Mesenchymal stem cell (in vitro differentiated cells and primary cell): ENCODE measurements around the gene ATP1A4.

ENCODE experiments used
- DNase-seq: peaks from one replicate; pipeline ENCODE4 v3.0.0-alpha.2; 2013
- H2AFZ ChIP-seq: one replicate; pipeline ENCODE4 v1.6.1; 2013; ENCODE audit warnings: low read depth, mild to moderate bottlenecking, control low read depth, inconsistent platforms, low read length, moderate library complexity
- H2AK5ac ChIP-seq: 2 replicates; pipeline ENCODE4 v1.6.1; 2013; ENCODE audit warnings: low read length, moderate library complexity, mild to moderate bottlenecking, inconsistent platforms; ENCODE audit not compliant: severe bottlenecking
- H2BK120ac ChIP-seq: one replicate; pipeline ENCODE4 v1.6.1; 2013; ENCODE audit warnings: low read depth, mild to moderate bottlenecking, inconsistent platforms, low read length, moderate library complexity
- H2BK12ac ChIP-seq, 2 experiments: one replicate each; pipeline ENCODE4 v1.6.1; 2013; ENCODE audit warnings: inconsistent platforms in 2 of 2, low read length in 2 of 2, mild to moderate bottlenecking in 2 of 2, moderate library complexity in 2 of 2, control low read depth in 1 of 2
- H2BK15ac ChIP-seq: one replicate; pipeline ENCODE4 v1.6.1; 2013; ENCODE audit warnings: mild to moderate bottlenecking, low read depth, inconsistent platforms; ENCODE audit not compliant: poor library complexity, severe bottlenecking
- H2BK5ac ChIP-seq: 2 replicates; pipeline ENCODE4 v1.6.1; 2013; ENCODE audit warnings: low read depth, mild to moderate bottlenecking, low read length, control low read depth, inconsistent platforms; ENCODE audit not compliant: poor library complexity, severe bottlenecking
- H3K14ac ChIP-seq, 2 experiments: one replicate each; pipeline ENCODE4 v1.6.1; 2013; ENCODE audit warnings: inconsistent platforms in 2 of 2, low read length in 2 of 2, control low read depth in 1 of 2, mild to moderate bottlenecking in 1 of 2, moderate library complexity in 1 of 2
- H3K18ac ChIP-seq, 2 experiments: one replicate each; pipeline ENCODE4 v1.6.1; 2013; ENCODE audit warnings: inconsistent platforms in 2 of 2, low read length in 2 of 2, control low read depth in 1 of 2, low read depth in 1 of 2, mild to moderate bottlenecking in 1 of 2
- H3K23ac ChIP-seq, 2 experiments: one replicate each; pipeline ENCODE4 v1.6.1; 2013; ENCODE audit warnings: inconsistent platforms in 2 of 2, low read length in 2 of 2, mild to moderate bottlenecking in 2 of 2, moderate library complexity in 2 of 2, control low read depth in 1 of 2
- H3K27ac ChIP-seq: 2 replicates; pipeline ENCODE4 v1.5.1; 2013; ENCODE audit warnings: mild to moderate bottlenecking, moderate library complexity, low read length, control low read depth, inconsistent platforms; ENCODE audit not compliant: poor library complexity, severe bottlenecking
- H3K27me3 ChIP-seq, 2 experiments: 2 replicates each; pipeline versions ENCODE4 v1.6.1 to v1.7.0; 2013; ENCODE audit warnings: low read length in 2 of 2, mild to moderate bottlenecking in 2 of 2, moderate library complexity in 2 of 2, control low read depth in 1 of 2, inconsistent platforms in 1 of 2; ENCODE audit not compliant: control insufficient read depth in 1 of 2, insufficient read depth in 1 of 2
- H3K36me3 ChIP-seq, 2 experiments: 2 replicates each; pipeline versions ENCODE4 v1.6.1 to v1.7.0; 2013; ENCODE audit warnings: low read length in 2 of 2, control low read depth in 1 of 2, inconsistent platforms in 1 of 2, low read depth in 1 of 2, mild to moderate bottlenecking in 1 of 2; ENCODE audit not compliant: insufficient read depth in 2 of 2, control insufficient read depth in 1 of 2
- H3K4ac ChIP-seq, 2 experiments: one replicate each; pipeline ENCODE4 v1.6.1; 2013; ENCODE audit warnings: inconsistent platforms in 2 of 2, low read length in 2 of 2, mild to moderate bottlenecking in 2 of 2, moderate library complexity in 2 of 2, control low read depth in 1 of 2, low read depth in 1 of 2
- H3K4me1 ChIP-seq: 2 replicates; pipeline ENCODE4 v1.6.1; 2013; ENCODE audit warnings: low read depth, low read length, control low read depth; ENCODE audit not compliant: control insufficient read depth, insufficient read depth
- H3K4me2 ChIP-seq: 2 replicates; pipeline ENCODE4 v1.6.1; 2013; ENCODE audit warnings: low read length, mild to moderate bottlenecking, inconsistent platforms; ENCODE audit not compliant: poor library complexity, severe bottlenecking
- H3K4me3 ChIP-seq, 2 experiments: 2 replicates each; pipeline versions ENCODE4 v1.5.1 to v1.7.0; 2013; ENCODE audit warnings: low read length in 2 of 2, mild to moderate bottlenecking in 2 of 2, control low read depth in 1 of 2, low read depth in 1 of 2; ENCODE audit not compliant: insufficient read depth in 1 of 2
- H3K79me1 ChIP-seq: replicated peaks from 2 replicates; pipeline ENCODE4 v1.6.1; 2013; ENCODE audit warnings: mild to moderate bottlenecking, control low read depth, low read length, inconsistent platforms; ENCODE audit not compliant: poor library complexity, severe bottlenecking
- H3K9ac ChIP-seq: 2 replicates; pipeline ENCODE4 v1.7.0; 2013; ENCODE audit warnings: mild to moderate bottlenecking, low read length, moderate library complexity
- H3K9me3 ChIP-seq: 2 replicates; pipeline ENCODE4 v1.7.0; 2013; ENCODE audit warnings: mild to moderate bottlenecking, low read length; ENCODE audit not compliant: control insufficient read depth
- H4K8ac ChIP-seq: one replicate; pipeline ENCODE4 v1.6.1; 2013; ENCODE audit warnings: inconsistent platforms, mild to moderate bottlenecking, low read length, moderate library complexity
- H4K91ac ChIP-seq: one replicate; pipeline ENCODE4 v1.6.1; 2013; ENCODE audit warnings: mild to moderate bottlenecking, low read length, inconsistent platforms
- WGBS: methylation state at CpG from one replicate; pipeline ENCODE4 v1.1.7; 2013; ENCODE audit warnings: mixed read lengths; 5-methylcytosine and 5-hydroxymethylcytosine counted together

Gene ATP1A4

DNA sequence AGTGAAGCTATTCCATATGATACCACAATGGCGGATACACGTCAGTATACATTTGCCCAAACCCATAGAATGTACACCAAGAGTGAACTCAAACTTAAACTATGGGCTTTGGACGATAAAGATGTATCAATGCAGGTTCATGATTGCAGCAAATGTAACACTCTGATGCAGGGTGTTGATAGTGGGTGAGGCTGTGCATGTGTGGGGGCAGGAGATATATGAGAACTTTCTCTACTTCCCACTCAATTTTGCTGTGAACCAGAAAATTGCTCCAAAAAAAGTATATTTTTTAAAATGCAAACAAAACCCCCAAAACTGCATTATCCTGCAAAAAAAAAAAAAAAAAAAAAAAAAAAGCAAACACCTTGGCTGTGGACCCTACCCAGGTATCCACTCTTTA lies 32.5 kb upstream of the ATP1A4 start:
- no peak overlapping the region for H3K9ac ChIP-seq
- no peak overlapping the region for H2AK5ac ChIP-seq
- H3K4me2 ChIP-seq: no peak overlapping the region

DNA sequence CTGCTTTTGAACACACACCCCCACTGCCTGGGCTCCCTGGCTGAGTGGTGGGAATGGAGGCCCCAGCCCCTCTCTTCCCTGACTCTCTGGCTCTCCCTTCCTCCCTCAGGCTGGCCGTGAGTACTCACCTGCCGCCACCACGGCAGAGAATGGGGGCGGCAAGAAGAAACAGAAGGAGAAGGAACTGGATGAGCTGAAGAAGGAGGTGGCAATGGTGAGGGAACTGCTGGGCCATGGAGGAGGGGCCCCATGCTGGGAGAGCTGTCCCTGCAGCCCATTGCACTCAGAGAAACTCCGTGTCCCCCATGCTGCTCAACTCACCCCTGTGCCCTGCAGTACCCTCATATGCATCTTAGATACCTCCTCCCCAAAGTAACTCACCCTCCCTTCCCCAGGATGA lies 30.6 kb upstream of the ATP1A4 start:
- no peak overlapping the region for H3K18ac ChIP-seq
- H2BK120ac ChIP-seq: no peak overlapping the region
- H3K36me3 ChIP-seq: no peaks in the 10 kb centered on the region
- H3K4me3 ChIP-seq: no peak overlapping the region
- H3K4ac ChIP-seq: no peak overlapping the region
- no peak overlapping the region for H2BK12ac ChIP-seq
- H3K79me1 ChIP-seq: no peaks in the 10 kb centered on the region
- no peak overlapping the region for H3K14ac ChIP-seq
- H2AK5ac ChIP-seq: no peak overlapping the region
- H2AFZ ChIP-seq: no peak overlapping the region
- no peak overlapping the region for H4K8ac ChIP-seq
- H2BK5ac ChIP-seq: no peak overlapping the region
- no peak overlapping the region for H2BK15ac ChIP-seq
- H3K9ac ChIP-seq: no peak overlapping the region
- peaks cover 27 to 30% of the 10 kb centered on the region in 2 experiments for H3K27me3 ChIP-seq
- 100% methylated on average over 3 of the region's 5 CpGs for WGBS
- no peak overlapping the region for H3K27ac ChIP-seq
- no peak overlapping the region for H4K91ac ChIP-seq
- peaks cover 30% of the 10 kb centered on the region for H3K4me1 ChIP-seq
- H3K9me3 ChIP-seq: no peaks in the 10 kb centered on the region
- H3K23ac ChIP-seq: no peak overlapping the region
- no peak overlapping the region for H3K4me2 ChIP-seq
- DNase-seq: no peak

More for the DNA sequence above, 32.5 kb upstream of the ATP1A4 start:
- H2BK15ac ChIP-seq: no peak overlapping the region
- no peak overlapping the region for H2BK5ac ChIP-seq
- no peak overlapping the region for H4K91ac ChIP-seq
- H3K4ac ChIP-seq: no peak overlapping the region
- H2BK12ac ChIP-seq: no peak overlapping the region
- no peak for DNase-seq
- no peak overlapping the region for H3K4me3 ChIP-seq
- H3K79me1 ChIP-seq: no peaks in the 10 kb centered on the region
- H2AFZ ChIP-seq: no peak overlapping the region
- H3K4me1 ChIP-seq: peaks cover 16% of the 10 kb centered on the region
- no peaks in the 10 kb centered on the region for H3K36me3 ChIP-seq
- no peak overlapping the region for H3K27ac ChIP-seq
- no peak overlapping the region for H3K18ac ChIP-seq
- no peak overlapping the region for H4K8ac ChIP-seq
- no peak overlapping the region for H3K23ac ChIP-seq
- 100% methylated on average over 3 of the region's 3 CpGs for WGBS
- H3K9me3 ChIP-seq: no peaks in the 10 kb centered on the region
- H3K14ac ChIP-seq: no peak overlapping the region
- peaks cover 45 to 49% of the 10 kb centered on the region in 2 experiments for H3K27me3 ChIP-seq
- H2BK120ac ChIP-seq: no peak overlapping the region

DNA sequence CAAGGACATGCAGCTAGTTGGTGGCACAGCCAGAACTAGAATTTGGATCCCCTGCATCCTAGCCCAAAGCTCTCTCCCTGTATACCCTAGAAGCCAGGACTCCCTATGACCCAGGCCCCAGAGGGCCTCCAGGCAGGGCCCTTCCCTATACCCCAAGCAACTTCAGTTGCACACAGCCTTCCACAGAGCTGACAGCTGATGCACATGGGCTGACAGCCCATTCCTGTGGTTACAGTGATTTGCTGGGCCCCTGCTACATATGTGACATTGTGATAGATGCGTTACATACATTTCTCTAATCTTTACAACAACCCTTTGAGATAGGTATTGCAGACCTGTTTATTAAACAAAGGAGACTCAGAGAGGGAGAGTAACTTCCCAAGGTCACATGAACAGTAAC lies 30.0 kb upstream of the ATP1A4 start:
- no peak overlapping the region for H2BK5ac ChIP-seq
- WGBS: no CpG with 5 or more reads among the region's 1 CpG
- no peak overlapping the region for H3K4ac ChIP-seq
- H3K36me3 ChIP-seq: no peaks in the 10 kb centered on the region
- H4K8ac ChIP-seq: no peak overlapping the region
- no peak overlapping the region for H3K9ac ChIP-seq
- no peak overlapping the region for H4K91ac ChIP-seq
- peaks cover 30% of the 10 kb centered on the region for H3K4me1 ChIP-seq
- H2AFZ ChIP-seq: no peak overlapping the region
- no peak overlapping the region for H3K18ac ChIP-seq
- no peak overlapping the region for H2BK120ac ChIP-seq
- H3K23ac ChIP-seq: no peak overlapping the region
- no peak overlapping the region for H3K4me3 ChIP-seq
- no peak overlapping the region for H3K14ac ChIP-seq
- H2BK12ac ChIP-seq: no peak overlapping the region
- H3K4me2 ChIP-seq: no peak overlapping the region
- peaks cover 23 to 24% of the 10 kb centered on the region in 2 experiments for H3K27me3 ChIP-seq
- H2BK15ac ChIP-seq: peak overlapping the region; percentile 45
- DNase-seq: no peak
- no peaks in the 10 kb centered on the region for H3K79me1 ChIP-seq
- no peak overlapping the region for H3K27ac ChIP-seq
- H2AK5ac ChIP-seq: no peak overlapping the region
- H3K9me3 ChIP-seq: no peaks in the 10 kb centered on the region

DNA sequence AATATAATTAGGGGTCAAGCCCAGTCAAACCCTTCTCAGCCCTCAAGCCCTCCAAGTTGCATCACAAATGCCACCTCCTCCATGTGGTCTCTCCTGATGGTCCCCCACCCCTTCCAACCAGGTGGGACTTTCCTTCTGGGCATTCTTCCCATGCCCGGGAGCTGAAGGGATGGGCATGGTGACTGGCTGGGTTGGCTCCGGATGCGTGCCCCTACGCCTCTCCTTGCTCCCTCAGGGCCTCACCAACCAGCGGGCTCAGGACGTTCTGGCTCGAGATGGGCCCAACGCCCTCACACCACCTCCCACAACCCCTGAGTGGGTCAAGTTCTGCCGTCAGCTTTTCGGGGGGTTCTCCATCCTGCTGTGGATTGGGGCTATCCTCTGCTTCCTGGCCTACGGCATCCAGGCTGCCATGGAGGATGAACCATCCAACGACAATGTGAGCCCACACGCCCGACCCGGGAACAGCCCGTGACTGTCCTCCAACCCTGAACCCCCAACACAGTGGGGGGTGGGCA lies 28.4 kb upstream of the ATP1A4 start:
- Histone ChIP-seq H2BK5ac (no peak overlapping the region), H2AK5ac (no peak overlapping the region), H2BK120ac (no peak overlapping the region), H3K79me1 (no peaks in the 10 kb centered on the region), H4K8ac (no peak overlapping the region), H4K91ac (no peak overlapping the region), H3K4me1 (peaks cover 19% of the 10 kb centered on the region), H3K4me3 (no peak overlapping the region), H3K4me2 (no peak overlapping the region), H3K36me3 (no peaks in the 10 kb centered on the region), H2BK12ac (no peak overlapping the region), H3K27ac (no peak overlapping the region), H3K4ac (no peak overlapping the region), H3K27me3 (peaks cover 7 to 10% of the 10 kb centered on the region in 2 experiments), H3K18ac (no peak overlapping the region), H2BK15ac (no peak overlapping the region), H3K9me3 (no peaks in the 10 kb centered on the region), H3K14ac (no peak overlapping the region), H3K9ac (no peak overlapping the region), H3K23ac (no peak overlapping the region), H2AFZ (no peak overlapping the region)
- DNase-seq: no peak
- WGBS: 90% methylated on average over 16 of the region's 16 CpGs
